IPS-15b (cell line): ENCODE measurements around the gene POC5.

Experiments used
- H3K27me3 ChIP-seq: one replicate; pipeline ENCODE4 v1.6.1; 2013; ENCODE audit warnings: low read length; ENCODE audit not compliant: control insufficient read depth, insufficient read depth
- H3K36me3 ChIP-seq: one replicate; pipeline ENCODE4 v1.6.1; 2013; ENCODE audit warnings: low read length; ENCODE audit not compliant: control insufficient read depth, insufficient read depth
- H3K4me1 ChIP-seq: one replicate; pipeline ENCODE4 v1.6.1; 2013; ENCODE audit warnings: mild to moderate bottlenecking, low read length; ENCODE audit not compliant: control insufficient read depth, insufficient read depth
- H3K4me3 ChIP-seq: one replicate; pipeline ENCODE4 v1.5.1; 2013; ENCODE audit warnings: low read depth, low read length
- H3K9ac ChIP-seq: one replicate; pipeline ENCODE4 v1.6.1; 2013; ENCODE audit warnings: low read depth, mild to moderate bottlenecking, low read length
- H3K9me3 ChIP-seq: one replicate; pipeline ENCODE4 v1.6.1; 2013; ENCODE audit warnings: mild to moderate bottlenecking, low read length; ENCODE audit not compliant: control insufficient read depth, insufficient read depth

POC5 gene

GRCh38 chr5:75668977-75669689 lies 48.1 kb downstream of the POC5 start:
- no peak overlapping the region for H3K9ac ChIP-seq
- peaks cover 14% of the 10 kb centered on the region for H3K4me1 ChIP-seq
- H3K9me3 ChIP-seq: no peaks in the 10 kb centered on the region
- no peaks in the 10 kb centered on the region for H3K36me3 ChIP-seq
- no peaks in the 10 kb centered on the region for H3K27me3 ChIP-seq
- no peak overlapping the region for H3K4me3 ChIP-seq

GRCh38 chr5:75668445-75668844 lies 48.8 kb downstream of the POC5 start:
- Histone ChIP-seq H3K36me3 (no peaks in the 10 kb centered on the region), H3K27me3 (no peaks in the 10 kb centered on the region), H3K9me3 (no peaks in the 10 kb centered on the region), H3K4me3 (no peak overlapping the region), H3K4me1 (peaks cover 14% of the 10 kb centered on the region), H3K9ac (no peak overlapping the region)

DNA sequence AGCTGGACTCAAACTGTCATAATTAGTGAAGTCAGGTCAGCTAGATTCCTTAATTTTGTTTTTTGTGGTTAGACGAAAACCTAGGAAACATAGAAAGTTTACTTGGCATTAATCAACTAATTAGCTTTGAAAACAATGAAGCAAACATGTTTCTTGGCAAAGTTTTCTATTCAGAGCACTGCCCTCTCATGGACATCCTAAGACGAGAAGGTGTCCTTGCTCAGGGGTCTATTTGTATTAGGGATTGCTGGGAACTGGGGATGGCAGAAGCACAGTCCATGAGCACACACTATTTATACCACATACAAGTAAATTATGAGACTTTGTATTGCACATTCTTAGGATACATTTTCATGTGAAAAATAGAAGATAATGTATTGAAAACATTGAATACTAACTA lies 49.7 kb downstream of the POC5 start:
- no peak overlapping the region for H3K4me3 ChIP-seq
- H3K4me1 ChIP-seq: peaks cover 14% of the 10 kb centered on the region
- no peaks in the 10 kb centered on the region for H3K27me3 ChIP-seq
- no peaks in the 10 kb centered on the region for H3K36me3 ChIP-seq
- no peaks in the 10 kb centered on the region for H3K9me3 ChIP-seq
- no peak overlapping the region for H3K9ac ChIP-seq

GRCh38 chr5:75666801-75667200 lies 50.4 kb downstream of the POC5 start:
- no peaks in the 10 kb centered on the region for H3K36me3 ChIP-seq
- no peak overlapping the region for H3K9ac ChIP-seq
- H3K9me3 ChIP-seq: no peaks in the 10 kb centered on the region
- peaks cover 14% of the 10 kb centered on the region for H3K4me1 ChIP-seq
- H3K4me3 ChIP-seq: no peak overlapping the region
- no peaks in the 10 kb centered on the region for H3K27me3 ChIP-seq

DNA sequence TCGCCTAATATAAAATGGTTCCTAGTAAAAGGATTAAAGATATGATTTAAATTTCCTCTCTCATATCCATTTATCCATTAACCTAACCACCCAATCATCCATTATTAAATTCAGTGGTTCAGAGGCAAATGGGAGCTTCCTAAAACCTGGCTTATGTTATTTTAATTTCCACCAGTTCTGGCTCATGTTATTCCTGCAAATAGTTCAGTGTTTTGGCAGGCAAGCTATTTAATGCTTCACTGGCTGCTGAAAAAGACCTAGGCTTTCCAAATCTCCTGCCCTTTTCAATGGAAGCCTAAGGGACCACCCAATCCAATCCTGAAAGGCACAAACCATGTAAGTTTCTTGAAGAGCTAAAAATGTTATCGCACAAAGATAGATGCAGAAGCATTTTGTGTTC lies 52.3 kb downstream of the POC5 start:
- no peaks in the 10 kb centered on the region for H3K36me3 ChIP-seq
- H3K9me3 ChIP-seq: no peaks in the 10 kb centered on the region
- no peak overlapping the region for H3K4me3 ChIP-seq
- no peaks in the 10 kb centered on the region for H3K27me3 ChIP-seq
- peaks cover 13% of the 10 kb centered on the region for H3K4me1 ChIP-seq
- H3K9ac ChIP-seq: no peak overlapping the region

- H3K9ac ChIP-seq: no peak overlapping the region
- no peaks in the 10 kb centered on the region for H3K36me3 ChIP-seq
- no peaks in the 10 kb centered on the region for H3K9me3 ChIP-seq
- H3K4me3 ChIP-seq: no peak overlapping the region
- no peaks in the 10 kb centered on the region for H3K27me3 ChIP-seq
- peaks cover 4% of the 10 kb centered on the region for H3K4me1 ChIP-seq
Observed at GRCh38 chr5:75663579-75664284, 53.5 kb downstream of the POC5 start.

DNA sequence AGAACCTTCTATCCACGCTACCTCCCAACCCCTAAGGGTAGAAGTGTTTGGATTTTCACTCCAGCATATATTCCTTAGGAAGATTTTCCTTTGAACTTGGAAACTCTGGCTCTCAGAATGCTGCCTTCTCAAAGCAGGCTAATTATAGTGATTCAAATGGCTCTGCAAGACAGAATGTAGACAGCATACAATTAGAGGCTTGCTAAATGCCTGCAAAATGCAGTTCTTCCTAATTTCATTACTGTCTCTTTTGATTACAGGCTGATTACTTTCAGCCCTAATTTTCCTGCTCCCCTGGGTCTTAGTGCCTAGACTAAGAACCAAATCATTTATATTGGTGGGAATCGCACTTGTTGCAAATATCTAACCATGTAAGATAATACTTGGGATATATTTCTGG lies 55.2 kb downstream of the POC5 start:
- Histone ChIP-seq H3K9ac (no peak overlapping the region), H3K27me3 (no peaks in the 10 kb centered on the region)

DNA sequence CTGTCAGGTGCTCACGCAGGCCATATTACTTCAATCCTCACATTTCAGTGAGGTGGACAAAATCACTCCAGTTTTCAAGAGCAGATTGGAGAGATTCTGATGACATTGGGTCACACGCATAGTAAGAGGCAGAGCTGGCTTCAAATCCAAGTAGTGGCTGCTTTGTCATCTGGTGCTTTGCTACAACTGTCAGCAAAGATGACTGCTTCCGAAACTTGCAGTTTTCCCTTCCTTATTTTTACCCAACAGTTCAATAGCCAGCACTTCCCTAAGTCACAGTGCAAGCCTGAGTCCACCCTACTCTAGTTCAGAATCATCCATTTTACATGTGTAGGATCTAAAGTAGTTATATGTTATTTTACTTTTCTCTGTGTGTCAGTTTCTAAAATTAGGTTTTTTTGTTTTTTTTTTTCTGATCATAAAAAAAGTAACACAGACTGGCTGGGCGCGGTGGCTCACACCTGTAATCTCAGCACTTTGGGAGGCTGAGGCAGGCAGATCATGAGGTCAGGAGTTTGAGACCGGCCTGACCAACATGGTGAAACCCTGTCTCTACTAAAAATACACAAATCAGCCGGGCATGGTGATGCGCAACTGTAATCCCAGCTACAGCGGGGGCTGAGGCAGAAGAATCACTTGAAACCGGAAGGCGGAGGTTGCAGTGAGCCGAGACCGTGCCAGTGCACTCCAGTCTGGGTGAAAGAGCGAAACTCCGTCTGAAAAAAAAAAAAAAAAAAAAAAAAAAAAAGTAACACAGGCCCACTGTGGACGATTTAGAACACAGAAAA lies 56.4 kb downstream of the POC5 start:
- no peak overlapping the region for H3K9ac ChIP-seq

More for the DNA sequence above, 55.2 kb downstream of the POC5 start:
- Histone ChIP-seq H3K4me1 (no peaks in the 10 kb centered on the region), H3K36me3 (no peaks in the 10 kb centered on the region), H3K4me3 (no peak overlapping the region), H3K9me3 (no peaks in the 10 kb centered on the region)

DNA sequence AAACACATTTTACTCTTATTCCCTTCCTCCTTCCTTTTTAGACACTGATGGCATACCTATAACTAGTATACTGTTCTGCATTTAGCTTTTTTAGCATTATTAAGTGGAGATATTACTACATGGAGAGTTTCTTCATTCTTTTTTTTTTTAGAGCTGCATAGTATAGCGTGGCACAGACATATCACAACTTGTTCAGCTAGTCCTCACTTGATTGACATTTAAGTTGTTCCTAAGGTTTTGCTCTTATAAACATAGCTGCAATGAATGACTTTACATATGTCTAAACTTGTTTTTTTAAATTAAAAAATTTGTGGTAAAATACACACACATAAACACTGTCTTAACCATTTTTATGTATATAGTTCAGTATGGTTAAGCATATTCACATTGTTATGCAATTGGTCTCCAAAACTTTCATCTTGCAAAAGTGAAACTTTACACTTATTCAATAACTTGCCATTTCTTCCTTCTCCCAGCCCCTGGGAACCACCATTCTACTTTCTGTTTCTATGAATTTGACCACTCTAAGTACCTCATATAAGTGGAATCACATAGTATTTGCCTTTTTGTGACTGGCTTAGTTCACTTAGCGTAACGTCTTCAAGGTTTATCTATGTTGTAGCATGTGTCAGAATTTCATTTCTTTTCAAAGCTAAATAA lies 57.3 kb downstream of the POC5 start:
- H3K36me3 ChIP-seq: no peaks in the 10 kb centered on the region
- H3K4me1 ChIP-seq: peaks cover 4% of the 10 kb centered on the region
- H3K27me3 ChIP-seq: no peaks in the 10 kb centered on the region
- no peak overlapping the region for H3K4me3 ChIP-seq
- H3K9ac ChIP-seq: no peak overlapping the region
- H3K9me3 ChIP-seq: no peaks in the 10 kb centered on the region

More for the DNA sequence above, 56.4 kb downstream of the POC5 start:
- no peak overlapping the region for H3K4me3 ChIP-seq
- no peaks in the 10 kb centered on the region for H3K27me3 ChIP-seq
- H3K4me1 ChIP-seq: peaks cover 2% of the 10 kb centered on the region
- H3K9me3 ChIP-seq: no peaks in the 10 kb centered on the region
- H3K36me3 ChIP-seq: no peaks in the 10 kb centered on the region

DNA sequence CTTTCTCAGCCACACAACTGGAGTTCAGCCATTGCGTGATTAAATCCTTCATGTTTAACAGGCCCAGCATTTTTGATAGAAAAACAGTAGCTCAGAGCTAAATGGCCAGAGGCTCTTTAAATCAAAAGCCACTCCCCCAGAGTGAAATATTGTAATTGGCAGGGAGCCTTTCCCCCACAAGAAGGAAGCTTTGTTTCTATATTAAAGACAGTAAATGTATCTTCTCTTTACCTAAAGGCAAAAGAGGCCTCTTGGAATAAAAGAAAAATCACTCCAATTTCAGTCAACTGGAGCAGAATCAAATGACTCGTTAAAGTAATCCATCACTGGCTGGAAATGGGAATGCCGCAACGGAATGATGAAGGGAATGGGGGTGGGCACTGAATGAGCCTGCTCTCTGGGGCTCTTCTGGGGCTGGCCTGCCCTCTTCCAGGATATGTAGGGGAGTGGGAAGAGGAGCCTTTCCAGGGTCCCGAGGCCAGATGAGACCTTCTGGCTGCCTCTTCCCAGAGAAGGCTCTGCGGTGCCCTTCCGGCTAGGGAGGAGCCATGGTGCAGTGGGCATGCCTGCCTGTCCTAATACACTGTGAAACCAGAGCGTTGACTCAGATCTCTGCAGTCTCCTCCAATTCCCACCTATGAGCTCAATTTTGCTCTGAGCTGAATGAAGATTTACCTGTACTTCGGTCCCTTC lies 60.8 kb downstream of the POC5 start:
- H3K36me3 ChIP-seq: no peaks in the 10 kb centered on the region
- peaks cover 4% of the 10 kb centered on the region for H3K4me1 ChIP-seq
- no peaks in the 10 kb centered on the region for H3K27me3 ChIP-seq
- no peaks in the 10 kb centered on the region for H3K9me3 ChIP-seq
- no peak overlapping the region for H3K9ac ChIP-seq
- no peak overlapping the region for H3K4me3 ChIP-seq

DNA sequence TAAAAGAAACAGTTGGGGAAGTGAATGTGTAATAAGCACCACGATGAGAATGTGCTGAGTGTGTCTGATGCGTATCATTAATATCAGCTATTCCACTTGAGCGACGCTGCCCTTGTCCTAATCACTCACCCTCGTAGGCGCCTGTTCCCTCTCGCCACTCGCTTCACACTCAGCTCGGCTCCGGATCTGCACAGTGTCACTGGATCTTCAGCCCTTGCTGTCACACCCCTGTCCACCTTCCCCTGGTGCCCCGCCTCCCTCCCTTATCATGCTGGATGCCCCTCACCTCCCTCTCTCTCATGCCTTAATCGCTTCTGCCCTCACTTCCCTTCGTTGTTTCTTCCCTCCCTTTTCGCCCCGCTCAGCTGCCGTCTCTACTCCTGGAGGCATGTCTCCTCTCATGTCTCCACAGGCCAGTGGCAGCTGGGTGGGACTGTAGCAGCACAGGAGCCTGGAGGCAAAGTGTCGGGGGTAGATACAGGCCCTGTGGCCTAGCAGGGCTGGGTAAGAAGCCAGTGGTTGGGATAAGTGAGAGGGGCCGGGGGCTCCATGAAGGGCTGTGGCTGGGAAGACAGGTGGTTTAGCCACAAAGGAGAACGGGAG lies 62.4 kb downstream of the POC5 start:
- H3K9ac ChIP-seq: no peak overlapping the region
- peaks cover 4% of the 10 kb centered on the region for H3K4me1 ChIP-seq
- no peaks in the 10 kb centered on the region for H3K27me3 ChIP-seq
- no peak overlapping the region for H3K4me3 ChIP-seq
- H3K9me3 ChIP-seq: no peaks in the 10 kb centered on the region
- no peaks in the 10 kb centered on the region for H3K36me3 ChIP-seq
